HG03520 (cell line): ENCODE data around the gene VAMP3.

Experiments used
- ATAC-seq: cut with Tn5 transposase; IDR thresholded peaks from one replicate; pipeline ENCODE4 v1.9.1; 2021; ENCODE audit warnings: mild to moderate bottlenecking, moderate library complexity; ENCODE audit not compliant: unreplicated experiment

Gene VAMP3

DNA sequence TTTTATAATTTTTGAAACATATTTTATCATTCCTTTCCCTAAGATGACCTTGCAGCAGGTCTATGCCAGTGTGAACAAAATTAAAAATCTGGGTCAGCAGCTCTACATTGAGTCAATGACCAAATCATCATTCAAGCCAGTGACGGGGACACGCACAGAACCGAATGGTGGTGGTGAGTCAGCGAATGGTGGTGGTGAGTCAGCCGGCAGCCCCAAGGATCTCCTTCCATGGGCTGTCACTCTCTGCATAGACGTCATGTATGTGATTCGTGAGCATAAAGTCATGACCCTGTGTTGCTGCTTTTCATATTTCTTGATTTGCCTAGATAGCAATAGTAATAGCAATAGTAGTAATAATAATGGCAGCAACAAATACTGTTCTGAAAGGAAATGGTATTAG is 39.3 kb downstream of the VAMP3 start:
- no peak for ATAC-seq

DNA sequence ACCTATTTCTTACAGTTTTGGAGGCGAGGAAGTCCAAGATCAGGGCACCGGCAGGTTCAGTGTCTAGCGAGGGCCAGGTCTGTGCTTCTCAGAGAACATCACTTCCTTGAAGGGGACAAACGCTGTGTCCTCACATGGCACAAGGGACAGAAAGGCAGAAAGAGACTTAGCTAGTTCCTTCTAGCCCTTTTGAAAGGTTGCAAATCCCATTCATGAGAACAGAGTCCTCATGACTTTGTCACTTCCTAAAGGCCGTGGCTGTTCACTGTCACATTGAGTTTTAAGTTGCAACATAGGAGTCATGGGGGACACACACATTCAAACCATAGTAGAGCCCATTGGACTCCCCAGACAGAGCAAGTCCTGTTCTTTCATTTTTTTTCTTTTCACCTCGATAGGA is 40.4 kb downstream of the VAMP3 start:
- ATAC-seq: no peak

DNA sequence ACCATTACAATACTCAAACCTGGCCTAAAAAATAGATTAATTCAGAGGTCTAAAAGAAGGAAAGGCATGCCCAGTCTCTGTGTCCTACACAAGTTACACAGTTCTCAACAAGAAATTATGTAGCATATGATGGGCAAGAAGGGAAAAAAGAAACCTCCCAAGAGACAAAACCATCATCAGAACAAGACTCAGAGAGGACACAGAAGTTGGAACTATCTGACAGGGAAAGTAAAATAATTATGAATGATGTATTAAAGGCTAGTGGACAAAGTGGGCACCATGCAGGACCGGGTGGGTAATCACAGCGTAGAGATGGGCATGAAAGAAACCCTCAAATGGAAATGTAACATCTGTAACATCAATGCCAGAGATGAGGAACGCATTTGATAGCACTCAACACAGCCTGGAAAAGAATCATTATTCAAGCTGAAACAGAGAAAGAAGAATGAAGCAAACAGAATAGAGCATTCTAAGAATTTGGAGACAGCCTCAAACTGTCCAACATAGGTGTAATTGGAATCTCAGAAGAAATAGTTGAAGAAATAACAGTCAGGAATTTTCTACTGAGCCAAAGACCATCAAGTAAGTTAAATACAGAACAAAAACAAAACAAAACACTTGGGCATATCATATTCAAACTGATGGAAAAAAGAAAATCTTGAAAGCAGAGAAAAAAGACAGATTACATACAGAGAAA is 42.7 kb downstream of the VAMP3 start:
- no peak for ATAC-seq

DNA sequence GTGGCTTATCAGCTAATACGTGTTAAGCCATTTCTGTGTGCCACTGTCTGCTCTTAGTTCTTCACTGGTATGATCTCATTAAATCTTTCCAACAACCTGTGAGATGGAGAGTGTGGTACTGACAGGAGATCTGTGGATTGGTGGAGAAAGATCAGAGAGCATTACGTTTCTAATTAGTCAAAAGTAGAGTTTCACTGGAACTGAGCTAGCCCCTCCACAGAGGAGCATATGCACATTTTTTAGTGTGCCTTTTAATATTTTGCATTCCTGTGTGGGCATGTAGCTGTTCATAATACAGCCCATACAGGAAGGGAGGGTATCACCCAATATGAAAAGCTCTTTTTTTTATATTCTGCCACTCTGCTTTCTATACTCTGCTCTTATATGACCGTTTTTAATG is 50.2 kb downstream of the VAMP3 start:
- ATAC-seq: no peak

DNA sequence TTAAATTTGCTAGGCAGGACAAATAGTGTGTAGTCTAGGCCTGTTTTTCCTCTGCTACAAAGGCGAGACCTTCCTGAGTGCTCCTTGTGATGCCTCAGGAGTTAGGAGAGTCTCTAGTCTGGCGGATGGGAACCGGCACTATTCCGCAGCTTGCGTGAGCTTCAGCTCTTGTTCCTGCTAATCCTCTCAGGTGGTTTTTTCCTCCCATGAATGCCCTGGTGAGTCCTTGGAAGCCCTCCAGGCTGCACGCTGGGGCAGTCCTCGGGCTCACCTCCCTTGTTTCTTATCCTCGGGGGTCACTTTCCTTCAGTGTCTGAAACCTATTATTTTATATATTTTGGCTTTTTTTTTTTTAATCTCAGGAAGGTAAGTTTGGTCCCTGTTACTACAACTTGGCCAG is 53.6 kb downstream of the VAMP3 start:
- no peak for ATAC-seq

DNA sequence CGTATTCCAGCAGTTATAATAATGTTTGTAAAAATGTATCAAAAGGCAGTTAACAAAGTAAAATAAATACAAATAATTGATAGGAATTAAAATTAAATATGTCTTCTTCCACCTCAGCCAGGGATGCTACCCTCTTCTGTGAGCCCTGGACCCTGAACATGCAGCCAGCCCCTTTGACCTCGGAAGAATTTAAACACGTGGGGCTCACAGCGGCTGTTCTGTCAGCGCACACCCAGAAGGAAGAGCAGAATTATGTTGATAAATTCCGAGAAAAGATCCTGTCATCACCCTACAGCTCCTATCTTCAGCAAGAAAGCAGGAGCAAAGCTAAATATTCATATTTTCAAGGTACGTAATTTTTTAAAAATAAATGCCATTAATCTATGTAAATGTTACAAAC is 55.3 kb downstream of the VAMP3 start:
- no peak for ATAC-seq

DNA sequence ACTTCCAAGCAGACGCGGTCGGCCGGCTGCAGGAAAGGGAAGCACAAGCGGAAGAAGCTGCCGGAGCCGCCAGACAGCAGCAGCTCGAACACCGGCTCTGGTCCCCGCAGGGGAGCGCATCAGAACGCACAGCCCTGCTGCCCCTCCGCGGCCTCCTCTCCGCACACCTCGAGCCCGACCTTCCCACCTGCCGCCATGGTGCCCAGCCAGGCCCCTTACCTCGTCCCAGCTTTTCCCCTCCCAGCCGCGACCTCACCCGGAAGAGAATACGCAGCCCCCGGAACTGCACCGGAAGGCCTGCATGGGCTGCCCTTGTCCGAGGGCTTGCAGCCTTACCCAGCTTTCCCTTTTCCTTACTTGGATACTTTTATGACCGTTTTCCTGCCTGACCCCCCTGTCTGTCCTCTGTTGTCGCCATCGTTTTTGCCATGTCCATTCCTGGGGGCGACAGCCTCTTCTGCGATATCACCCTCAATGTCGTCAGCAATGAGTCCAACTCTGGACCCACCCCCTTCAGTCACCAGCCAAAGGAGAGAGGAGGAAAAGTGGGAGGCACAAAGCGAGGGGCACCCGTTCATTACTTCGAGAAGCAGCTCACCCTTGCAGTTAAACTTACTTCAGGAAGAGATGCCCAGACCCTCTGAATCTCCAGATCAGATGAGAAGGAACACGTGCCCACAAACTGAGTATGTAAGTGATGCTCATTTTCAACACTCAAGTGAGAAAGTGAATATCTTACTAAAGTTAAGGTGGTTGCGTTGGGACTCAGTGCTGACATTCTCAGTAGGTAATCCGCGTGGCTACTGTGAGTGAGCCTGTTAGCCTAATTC is 56.2 kb downstream of the VAMP3 start:
- no peak for ATAC-seq
